Thyroid gland (tissue), 4 donors: ENCODE data around the gene NPTN.

Experiments
- POLR2A ChIP-seq, 2 donors: fragments of 450-650 bp; IDR thresholded peaks; one replicate each; pipeline ENCODE4 v1.6.1; 2017; ENCODE audit warnings: antibody characterized with exemption in 2 of 2, mild to moderate bottlenecking in 2 of 2, moderate library complexity in 1 of 2
- TF ChIP-seq, protein P1 (sequence below), 6 experiments: fragments of 200-600 bp in 3 of 6; fragments of 450-650 bp in 3 of 6; sonication (generic) in 3 of 6; IDR thresholded peaks; one replicate each; pipeline ENCODE4 v1.5.1; 2016 to 2019; ENCODE audit warnings: antibody characterized with exemption in 6 of 6, mild to moderate bottlenecking in 2 of 6, inconsistent platforms in 1 of 6, moderate library complexity in 1 of 6

- TF ChIP-seq, protein P1, sequence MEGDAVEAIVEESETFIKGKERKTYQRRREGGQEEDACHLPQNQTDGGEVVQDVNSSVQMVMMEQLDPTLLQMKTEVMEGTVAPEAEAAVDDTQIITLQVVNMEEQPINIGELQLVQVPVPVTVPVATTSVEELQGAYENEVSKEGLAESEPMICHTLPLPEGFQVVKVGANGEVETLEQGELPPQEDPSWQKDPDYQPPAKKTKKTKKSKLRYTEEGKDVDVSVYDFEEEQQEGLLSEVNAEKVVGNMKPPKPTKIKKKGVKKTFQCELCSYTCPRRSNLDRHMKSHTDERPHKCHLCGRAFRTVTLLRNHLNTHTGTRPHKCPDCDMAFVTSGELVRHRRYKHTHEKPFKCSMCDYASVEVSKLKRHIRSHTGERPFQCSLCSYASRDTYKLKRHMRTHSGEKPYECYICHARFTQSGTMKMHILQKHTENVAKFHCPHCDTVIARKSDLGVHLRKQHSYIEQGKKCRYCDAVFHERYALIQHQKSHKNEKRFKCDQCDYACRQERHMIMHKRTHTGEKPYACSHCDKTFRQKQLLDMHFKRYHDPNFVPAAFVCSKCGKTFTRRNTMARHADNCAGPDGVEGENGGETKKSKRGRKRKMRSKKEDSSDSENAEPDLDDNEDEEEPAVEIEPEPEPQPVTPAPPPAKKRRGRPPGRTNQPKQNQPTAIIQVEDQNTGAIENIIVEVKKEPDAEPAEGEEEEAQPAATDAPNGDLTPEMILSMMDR (IDR thresholded peaks at IDR 0.05): no peak
- no peak for TF ChIP-seq POLR2A (IDR thresholded peaks at IDR 0.05)
These were observed 47.9 kb upstream of the NPTN start for GRCh38 chr15:73681063-73681462.
